Fibroblast of skin of scalp (primary cell): ENCODE measurements around the gene FCHSD2.
"Not testable (repeated sequence)": the region's sequence is repeated elsewhere in the genome, so short reads cannot be mapped to it uniquely, and the experiment has no call there.

Source experiments
- DNase-seq: peaks from one replicate; pipeline ENCODE4 v3.0.0-alpha.2; 2013

Gene FCHSD2

DNA sequence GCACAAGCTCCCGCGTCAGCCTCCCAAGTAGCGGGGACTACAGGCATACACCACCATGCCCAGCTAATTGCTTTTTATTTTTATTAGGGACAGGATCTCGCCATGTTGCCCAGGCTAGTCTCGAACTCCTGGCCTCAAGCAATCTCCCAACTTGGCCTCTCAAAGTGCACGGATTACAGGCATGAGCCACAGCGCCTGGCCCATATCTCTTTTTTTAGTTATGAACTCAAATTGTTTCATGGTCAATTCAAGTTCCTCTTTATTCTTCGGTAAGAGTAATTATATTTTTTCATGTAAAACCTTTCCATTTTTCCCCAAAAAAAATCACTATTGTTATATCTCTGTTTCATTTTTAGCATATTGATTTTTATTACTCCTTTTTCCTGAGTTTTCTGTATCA is 25.5 kb downstream of the FCHSD2 start:
- DNase-seq: no peak

DNA sequence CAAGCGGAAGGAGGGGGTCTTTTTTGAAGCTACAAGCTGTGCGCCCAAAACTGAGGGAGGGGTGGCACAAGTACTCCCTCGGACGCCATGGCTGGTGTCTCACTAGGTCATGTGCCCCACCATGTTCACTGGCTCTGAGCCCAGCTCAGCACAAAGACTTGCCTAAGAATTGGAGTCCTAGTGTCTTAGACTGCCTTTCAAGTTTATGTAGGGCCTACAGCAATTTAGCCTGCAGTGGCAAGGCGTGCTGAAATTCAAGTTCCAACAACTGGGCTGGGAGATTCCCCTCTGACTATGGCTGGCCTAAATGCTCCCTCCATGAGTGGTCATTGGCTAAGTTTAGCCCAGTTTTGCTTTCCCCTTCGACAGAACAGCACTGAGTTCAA is 27.3 kb downstream of the FCHSD2 start:
- DNase-seq: no peak

DNA sequence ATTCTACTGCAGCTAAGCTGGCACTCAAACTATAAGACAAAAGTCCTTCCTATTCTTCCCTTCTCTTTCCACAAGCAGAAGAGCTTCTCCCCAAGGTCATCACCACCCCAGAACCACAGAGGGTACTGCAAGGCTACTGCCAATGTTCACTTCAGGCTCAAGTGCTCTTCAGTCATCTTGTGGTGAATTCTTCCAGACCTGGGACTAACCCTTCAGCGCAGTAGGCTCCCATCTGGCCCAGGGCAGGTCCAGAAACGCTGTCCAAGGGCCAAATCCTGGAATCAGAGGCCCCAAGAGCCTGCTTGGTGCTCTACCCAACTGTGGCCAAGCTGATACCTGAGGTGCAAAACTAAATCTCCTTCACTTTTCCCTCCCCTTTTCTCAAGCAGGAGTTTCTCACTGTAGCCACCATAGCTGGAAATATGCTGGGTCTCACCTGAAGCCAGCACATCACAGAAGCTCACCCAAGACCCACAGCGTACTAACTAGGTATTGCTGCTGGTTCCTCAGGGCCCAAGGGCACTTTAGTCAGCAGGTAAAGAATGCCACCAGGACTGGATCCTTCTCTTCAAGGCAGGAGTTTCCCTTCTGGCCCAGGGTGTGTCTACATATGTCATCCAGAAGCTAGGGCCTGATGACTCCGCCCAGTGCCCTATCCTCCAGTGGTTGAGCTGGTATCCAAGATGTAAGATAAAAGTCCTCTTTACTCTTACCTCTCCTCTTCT is 27.8 kb downstream of the FCHSD2 start:
- DNase-seq: no peak

DNA sequence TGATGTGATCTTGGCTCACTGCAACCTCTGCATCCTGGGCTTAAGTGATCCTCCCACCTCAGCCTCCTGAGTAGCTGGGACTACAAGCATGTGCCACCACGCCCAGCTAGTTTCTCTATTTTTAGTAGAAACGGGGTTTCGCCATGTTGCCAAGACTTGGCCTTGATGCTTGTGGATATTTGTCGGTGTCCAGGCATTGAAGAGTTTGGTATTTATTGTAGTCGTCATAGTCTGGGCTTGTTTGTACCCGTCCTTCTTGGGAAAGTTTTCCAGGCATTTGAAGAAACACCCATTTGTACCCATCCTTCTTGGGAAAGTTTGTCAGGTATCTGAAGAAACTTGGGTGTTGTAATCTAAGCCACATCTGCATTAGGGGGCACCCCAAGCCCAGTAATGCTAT is 28.7 kb downstream of the FCHSD2 start:
- no peak for DNase-seq

DNA sequence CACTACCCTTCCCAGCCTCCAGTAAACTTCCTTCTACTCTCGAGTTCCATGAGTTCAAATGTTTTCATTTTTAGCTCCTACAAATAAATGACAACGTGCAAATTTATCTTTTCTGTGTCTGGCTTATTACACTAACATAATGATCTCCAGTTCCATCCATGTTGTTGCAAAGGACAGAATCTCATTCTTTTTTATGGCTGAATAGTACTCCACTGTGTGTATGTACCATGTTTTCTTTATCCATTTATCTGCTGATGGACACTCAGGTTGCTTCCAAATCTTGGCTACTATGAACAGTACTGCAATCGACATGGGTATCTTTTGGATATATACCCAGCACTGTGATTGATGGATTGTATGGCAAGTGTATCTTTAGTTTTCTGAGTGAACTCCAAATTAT is 34.5 kb downstream of the FCHSD2 start:
- no peak for DNase-seq

DNA sequence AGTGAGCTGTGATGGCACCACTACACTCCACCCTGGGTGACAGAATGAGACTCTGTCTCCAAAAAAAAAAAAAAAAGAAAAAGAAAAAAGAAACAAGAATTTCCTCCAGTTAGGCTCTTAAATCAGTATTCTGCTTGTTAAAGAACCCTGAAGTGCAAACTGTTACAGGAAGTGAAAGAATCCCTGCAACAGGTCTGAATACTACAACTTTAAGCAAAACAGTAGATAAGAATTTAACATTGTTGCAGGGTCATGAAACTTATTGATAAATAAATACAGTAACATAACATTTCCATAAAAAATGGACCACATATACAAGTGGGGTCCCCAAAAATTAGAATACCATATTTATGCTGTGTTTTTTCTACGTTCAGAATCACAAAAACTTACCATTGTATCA is 35.8 kb downstream of the FCHSD2 start:
- no peak for DNase-seq

DNA sequence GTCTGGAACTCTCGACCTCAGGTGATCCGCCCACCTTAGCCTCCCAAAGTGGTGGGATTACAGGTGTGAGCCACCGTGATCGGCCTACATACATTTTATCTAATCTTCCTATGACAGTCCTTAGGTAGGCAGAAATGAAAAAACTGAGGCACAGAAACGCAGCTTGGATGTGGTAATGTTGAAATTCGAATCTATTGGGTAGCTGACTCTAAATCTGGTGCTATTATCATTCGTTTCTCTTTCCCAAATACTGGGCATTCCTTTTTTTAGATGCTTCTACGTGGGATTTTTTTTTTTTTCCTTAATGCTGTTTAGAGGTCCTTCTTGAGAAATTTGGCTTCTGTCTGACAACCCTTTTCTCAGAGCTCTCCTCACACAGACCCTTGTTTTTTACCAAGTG is 41.5 kb downstream of the FCHSD2 start:
- no peak for DNase-seq

DNA sequence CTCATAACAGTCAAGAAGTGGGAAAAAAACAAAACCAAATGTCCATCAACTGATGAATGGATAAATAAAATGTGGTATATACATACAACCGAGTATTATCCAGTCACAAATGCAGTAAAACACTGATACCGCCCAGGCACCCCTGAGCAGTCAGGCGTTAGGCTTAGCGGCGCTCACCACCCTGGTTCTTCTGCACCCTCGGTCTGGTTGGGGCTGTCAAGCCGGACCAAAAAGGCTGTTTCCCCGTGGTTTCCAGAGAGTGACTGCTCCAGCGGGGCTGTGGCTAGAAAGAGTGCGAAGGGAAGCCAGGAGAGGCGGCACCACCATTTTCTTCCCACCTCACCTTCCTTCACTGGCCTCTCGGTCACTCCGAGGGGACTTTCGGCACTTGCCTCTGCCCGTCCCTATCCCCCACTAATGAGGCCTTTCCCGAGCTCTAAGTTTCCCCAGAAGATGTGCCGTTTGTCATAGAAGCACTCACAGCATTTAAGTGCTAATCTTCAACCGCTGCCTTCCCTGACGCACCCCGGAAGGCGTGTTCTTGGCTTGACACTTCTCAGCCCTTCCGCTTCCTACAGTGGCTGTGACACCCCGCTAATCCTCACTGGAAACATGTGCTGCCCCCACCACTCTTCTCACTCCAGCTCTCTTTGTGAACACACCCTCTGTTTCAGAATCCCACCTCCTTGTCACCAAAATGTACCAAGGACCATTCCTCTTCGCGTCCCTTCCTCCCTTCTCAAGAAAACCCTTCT is 42.4 kb downstream of the FCHSD2 start:
- DNase-seq: no peak

DNA sequence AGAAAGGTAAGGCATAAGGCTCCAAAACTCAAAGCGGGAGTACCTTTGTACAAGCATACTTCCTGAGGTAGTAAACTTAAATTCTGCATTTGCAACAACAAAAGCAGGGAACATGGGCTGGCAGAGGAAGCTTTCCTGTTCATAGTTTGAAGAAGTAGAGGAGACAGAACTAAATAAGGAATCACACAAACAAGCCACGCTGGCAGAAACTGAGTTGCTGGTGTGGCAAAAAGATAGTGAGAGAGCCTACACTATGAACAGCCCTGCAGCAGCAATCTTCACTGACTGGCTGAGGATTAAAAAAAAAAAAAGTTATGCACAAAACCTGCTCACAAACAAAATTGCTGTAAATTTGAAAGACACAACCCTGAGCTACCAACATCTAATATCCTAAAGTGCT is 46.5 kb downstream of the FCHSD2 start:
- DNase-seq: peak; percentile 31

DNA sequence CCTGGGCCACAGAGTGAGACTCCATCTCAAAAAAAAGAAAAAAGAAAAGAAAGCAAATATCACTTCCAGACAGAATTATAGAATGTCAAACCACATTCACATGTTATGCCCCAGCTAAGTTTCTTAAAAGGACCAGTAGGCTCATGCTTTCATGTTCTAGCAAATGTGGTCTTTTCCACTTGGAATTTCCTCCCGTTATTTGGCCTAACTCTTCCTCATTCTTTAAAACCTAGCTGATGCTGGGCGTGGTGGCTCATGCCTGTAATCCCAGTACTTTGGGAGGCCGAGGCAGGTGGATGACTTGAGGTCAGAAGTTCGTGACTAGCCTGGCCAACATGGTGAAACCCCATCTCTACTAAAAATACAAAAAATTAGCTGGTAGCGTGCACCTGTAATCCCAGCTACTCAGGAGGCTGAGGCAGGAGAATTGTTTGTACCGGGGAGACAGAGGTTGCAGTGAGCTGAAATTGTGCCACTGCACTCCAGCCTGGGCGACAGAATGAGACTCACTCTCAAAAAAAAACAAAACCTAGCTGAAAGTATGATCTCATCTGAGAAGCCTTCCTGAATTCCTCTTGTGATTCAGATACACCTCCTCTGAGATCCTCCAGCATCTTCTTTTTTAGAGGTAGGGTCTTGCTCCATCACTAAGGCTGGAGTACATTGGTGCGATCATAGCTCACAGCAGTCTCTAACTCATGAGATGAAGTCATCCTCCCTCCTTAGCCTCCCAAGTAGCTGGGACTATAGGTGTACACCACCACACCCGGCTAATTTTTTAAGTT is 50.4 kb downstream of the FCHSD2 start:
- DNase-seq: no peak

DNA sequence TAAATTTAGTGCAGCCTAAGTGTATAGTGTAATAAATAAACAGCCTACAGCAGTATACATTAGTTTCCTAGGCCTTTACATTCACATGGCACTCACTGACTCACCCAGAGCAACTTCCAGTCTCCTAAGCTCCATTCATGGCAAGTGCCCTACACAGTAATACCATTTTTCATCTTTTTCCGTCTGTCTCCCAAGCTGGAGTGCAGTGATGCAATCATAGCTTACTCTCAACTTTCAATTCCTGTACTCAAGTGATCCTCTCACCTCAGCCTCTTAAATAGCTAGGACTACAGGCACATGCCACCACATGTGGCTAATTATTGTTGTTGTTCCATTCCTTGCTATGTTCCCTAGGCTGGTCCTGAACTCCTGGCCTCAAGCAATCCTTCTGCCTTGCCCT is 54.4 kb downstream of the FCHSD2 start:
- DNase-seq: peak; percentile 6

DNA sequence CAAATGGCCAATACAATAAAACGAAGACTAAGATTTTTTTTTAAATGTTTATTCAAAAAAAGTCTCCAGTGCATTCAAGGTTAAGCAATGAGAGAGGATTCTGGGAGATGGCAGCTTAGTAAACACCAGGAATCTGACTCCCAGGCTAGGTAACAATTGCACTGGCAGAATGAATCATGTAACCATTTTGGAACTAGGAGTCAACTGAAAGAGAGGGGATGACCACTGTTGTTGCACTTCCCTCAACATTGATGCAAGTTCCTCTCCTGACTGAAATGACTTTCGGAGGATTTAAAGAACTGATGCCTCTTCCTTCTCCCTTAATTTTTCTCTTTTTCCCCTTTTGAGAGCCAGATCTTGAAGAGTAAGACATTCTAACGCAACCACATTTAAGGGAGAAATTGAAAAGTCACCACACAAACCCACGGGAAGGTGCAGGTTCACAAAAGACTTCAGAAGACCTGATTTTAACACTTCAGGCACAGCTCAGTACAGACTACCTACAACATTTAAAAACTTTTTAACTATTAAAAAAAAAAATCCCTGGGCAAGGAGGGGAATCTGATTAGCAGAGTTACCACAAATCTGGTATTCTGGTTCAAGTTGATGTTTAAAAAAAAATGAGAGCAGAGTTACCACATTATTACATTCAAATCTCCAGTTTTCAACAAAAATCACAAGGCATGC is 56.8 kb downstream of the FCHSD2 start:
- DNase-seq: no peak

DNA sequence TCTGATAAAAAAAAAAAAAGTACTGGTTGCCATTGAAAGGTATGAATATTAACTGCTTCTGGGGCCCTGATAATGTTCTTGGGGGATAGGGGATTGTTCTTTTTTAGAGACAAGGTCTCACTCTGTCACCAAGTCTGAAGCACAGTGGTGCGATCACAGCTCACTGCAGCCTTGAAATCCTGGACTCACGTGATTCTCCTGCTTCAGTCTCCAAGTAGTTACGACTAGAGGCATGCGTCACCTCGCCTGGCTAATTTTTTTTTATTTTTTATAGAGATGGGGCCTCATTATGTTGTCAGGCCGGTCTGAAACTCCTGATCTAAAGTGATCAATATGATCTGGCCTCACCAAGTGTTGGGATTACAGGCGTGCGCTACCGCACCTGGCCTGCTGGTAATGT is 63.5 kb downstream of the FCHSD2 start:
- no peak for DNase-seq

DNA sequence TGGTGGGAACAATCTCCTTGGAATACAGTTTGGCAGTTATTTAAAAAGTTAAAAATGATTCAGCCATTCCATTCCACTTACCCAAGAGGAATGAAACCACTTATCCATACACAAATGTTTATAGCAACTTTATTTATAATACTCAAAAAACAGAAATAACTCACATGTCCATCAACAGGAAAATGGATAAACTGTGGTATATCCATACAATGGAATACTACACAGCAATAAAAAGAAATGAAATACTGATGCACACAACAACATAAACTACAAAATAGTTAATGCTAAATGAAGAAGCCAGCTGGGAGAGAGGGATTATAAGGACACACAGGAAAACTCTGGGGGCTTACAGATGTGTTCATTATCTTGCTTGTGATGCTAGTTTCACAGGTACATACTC is 64.7 kb downstream of the FCHSD2 start:
- DNase-seq: no peak

DNA sequence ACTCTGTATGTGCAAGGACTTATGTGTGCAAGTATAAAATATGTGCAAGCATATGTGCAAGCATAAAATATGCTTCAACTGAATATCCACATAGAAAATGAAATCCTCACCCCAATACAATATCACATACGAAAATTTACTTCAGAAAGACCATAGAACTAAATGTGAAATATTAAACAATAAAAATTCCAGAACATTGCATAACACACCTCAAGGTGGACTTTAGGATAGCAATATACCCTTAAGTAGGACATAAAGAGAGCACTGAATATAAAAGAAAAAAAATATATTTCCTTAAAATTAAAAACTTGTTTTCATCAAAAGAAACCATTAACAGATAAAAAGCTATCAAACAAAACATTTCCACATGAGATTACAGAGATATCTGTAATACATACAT is 67.8 kb downstream of the FCHSD2 start:
- no peak for DNase-seq

DNA sequence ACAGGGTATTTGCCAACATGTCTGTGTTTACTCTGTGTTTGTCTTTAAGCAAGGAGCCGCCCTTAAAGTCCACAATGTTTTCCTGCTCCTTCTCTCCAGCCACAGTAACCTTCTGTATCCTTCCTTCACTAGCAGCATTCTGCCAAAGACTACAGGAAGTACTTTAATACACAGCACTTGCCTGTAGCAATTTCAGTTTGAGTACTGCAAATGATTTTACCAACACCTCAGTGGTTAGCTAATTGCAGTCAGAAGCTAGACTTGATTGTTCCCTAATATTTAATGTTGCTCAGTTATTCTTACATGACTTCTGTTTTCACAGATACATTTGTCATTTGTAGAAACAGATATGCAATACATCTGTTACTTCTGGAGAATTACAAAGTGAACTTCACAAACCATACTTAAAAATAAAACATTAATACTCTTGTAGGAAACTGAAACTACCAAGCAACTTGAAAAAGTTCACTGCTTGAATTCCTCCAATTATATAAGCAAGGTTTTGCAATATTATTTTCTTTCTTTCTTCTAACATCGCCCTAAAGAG is 69.1 kb downstream of the FCHSD2 start:
- no peak for DNase-seq

DNA sequence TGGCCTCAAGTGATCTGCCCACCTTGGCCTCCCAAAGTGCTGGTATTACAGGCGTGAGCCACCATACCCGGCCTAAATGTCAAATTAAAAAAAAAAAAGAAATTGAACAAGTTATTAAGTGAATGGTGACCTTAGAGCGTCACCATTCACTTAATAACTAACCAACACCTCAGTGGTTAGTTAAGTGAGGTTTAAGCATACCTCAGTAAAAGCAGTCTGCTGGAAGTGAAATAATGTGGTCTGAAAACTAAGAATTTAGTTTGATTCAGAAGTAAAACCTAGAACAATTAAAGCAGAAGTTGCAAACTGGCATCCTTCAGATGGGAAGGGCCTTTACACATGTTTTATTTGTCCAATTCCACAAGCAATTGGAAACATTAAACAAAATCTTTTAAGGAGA is 71.5 kb downstream of the FCHSD2 start:
- DNase-seq: no peak

DNA sequence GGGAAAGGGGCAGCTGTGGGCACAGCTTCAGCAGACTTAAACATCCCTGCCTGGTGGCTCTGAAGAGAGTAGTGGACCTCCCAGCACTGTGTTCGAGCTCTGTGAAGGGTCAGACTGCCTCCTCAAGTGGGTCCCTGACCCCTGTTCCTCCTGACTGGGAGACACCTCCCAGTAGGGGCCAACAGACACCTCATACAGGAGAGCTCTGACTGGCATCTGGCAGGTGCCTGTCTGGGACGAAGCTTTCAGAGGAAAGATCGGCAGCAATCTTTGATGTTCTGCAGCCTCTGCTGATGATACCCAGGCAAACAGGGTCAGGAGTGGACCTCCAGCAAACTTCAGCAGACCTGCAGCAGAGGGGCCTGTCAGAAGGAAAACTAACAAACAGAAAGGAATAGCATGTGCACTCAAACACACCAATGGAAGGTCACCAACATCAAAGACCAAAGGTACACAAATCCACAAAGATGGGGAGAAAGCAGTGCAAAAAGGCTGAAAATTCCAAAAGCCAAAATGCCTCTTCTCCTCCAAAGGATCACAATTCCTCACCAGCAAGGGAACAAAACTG is 80.2 kb downstream of the FCHSD2 start:
- DNase-seq: not testable (repeated sequence)

DNA sequence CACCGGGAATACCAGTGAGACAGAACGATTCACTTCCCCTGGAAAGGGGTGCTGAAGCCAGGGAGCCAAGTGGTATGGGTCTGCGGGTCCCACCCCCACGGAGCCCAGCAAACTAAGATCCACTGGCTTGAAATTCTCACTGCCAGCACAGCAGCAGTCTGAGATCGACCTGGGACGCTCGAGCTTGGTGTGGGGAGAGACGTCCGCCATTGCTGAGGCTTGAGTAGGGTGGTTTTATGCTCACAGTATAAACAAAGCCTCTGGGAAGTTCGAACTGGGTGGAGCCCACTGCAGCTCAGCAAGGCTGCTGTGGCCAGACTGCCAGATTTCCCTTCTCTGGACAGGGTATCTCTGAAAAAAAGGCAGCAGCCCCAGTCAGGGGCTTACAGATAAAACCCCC is 80.7 kb downstream of the FCHSD2 start:
- not testable (repeated sequence) for DNase-seq

DNA sequence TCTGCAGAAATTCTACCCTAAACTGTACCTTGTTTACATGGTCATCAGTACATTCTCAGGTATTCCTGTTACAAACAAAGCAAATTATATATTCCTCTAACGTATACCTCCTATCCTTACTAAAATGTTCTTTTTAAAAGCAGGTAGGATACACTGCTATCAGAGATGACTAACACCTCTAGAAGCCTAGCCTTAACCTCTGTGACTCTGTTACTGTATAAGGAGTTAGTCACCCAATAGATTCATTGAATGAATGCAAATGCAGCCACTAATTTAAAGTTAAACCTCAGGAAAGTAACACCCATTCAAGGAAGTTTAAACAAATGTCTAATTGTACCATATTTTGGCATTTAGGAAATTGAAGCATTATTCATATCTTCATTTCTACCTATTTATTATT is 82.2 kb downstream of the FCHSD2 start:
- DNase-seq: no peak

DNA sequence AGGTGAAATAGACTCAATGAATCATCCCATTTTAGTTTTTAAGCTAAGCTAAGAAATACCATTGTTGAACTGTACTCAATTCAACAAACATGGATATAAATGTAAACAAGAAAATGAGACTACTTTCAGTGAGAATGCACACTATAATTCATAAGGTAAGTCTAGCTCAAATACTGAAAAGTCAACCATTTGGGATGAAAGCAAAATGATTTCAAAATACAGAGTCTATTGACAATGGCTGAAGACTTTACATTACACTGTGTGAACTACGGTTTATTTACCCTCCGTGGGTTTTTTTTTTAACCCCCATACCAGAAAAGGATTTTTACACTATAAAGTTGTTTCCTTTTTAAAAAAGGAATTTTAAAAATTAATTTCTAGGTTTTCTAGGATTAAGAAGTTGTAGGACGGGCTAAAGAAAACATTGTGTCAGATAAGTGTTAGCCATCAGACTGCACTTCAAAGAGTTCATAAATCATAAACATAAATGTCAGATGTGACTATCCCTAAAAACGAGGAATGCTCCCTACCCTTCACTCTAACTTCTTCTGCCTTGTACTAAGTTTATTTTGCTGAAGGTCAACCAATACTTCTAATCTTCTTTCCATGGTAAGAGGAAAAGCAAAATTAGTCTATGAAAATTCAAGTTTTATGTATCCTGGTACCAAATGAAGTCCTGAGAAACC is 83.0 kb downstream of the FCHSD2 start:
- no peak for DNase-seq
